ENCODE measurements around the gene ZDHHC18.
"Not testable (repeated sequence)": the region's sequence is repeated elsewhere in the genome, so short reads cannot be mapped to it uniquely, and the experiment has no call there.

Gene ZDHHC18

GRCh38 chr1:26833432-26834405 is 7.2 kb downstream of the ZDHHC18 start:
- DNase-seq (ENCODE audit: low read depth): peak; percentile 73

GRCh38 chr1:26837665-26838064 is 11.2 kb downstream of the ZDHHC18 start:
- DNase-seq (ENCODE audit: low read depth): not testable (repeated sequence)

GRCh38 chr1:26838474-26839338 is 12.2 kb downstream of the ZDHHC18 start:
- DNase-seq (ENCODE audit: low read depth): peak; percentile 31

GRCh38 chr1:26839339-26839722 is 12.8 kb downstream of the ZDHHC18 start:
- no peak for DNase-seq (ENCODE audit: low read depth)

- no peak for DNase-seq (ENCODE audit: low read depth)
Observed at GRCh38 chr1:26839779-26840178, 13.3 kb downstream of the ZDHHC18 start.

- DNase-seq (ENCODE audit: low read depth): no peak
Observed at GRCh38 chr1:26844424-26845196, 18.1 kb downstream of the ZDHHC18 start.

GRCh38 chr1:26847826-26848225 is 21.3 kb downstream of the ZDHHC18 start:
- not testable (repeated sequence) for DNase-seq (ENCODE audit: low read depth)

- no peak for DNase-seq (ENCODE audit: low read depth)
Observed at GRCh38 chr1:26848499-26848898, 22.0 kb downstream of the ZDHHC18 start.

GRCh38 chr1:26848941-26849774 is 22.7 kb downstream of the ZDHHC18 start:
- DNase-seq (ENCODE audit: low read depth): no peak

GRCh38 chr1:26851106-26851684 is 24.7 kb downstream of the ZDHHC18 start:
- DNase-seq (ENCODE audit: low read depth): no peak

GRCh38 chr1:26852701-26853100 is 26.2 kb downstream of the ZDHHC18 start:
- no peak for DNase-seq (ENCODE audit: low read depth)

- peak; percentile 67 for DNase-seq (ENCODE audit: low read depth)
Observed at GRCh38 chr1:26853156-26853555, 26.7 kb downstream of the ZDHHC18 start.

GRCh38 chr1:26853600-26853999 is 27.1 kb downstream of the ZDHHC18 start:
- no peak for DNase-seq (ENCODE audit: low read depth)

GRCh38 chr1:26854906-26855305 is 28.4 kb downstream of the ZDHHC18 start:
- no peak for DNase-seq (ENCODE audit: low read depth)

- no peak for DNase-seq (ENCODE audit: low read depth)
Observed at GRCh38 chr1:26855636-26856035, 29.1 kb downstream of the ZDHHC18 start.

- no peak for DNase-seq (ENCODE audit: low read depth)
Observed at GRCh38 chr1:26856181-26856580, 29.7 kb downstream of the ZDHHC18 start.

- DNase-seq (ENCODE audit: low read depth): no peak
Observed at GRCh38 chr1:26856604-26857469, 30.3 kb downstream of the ZDHHC18 start.

- DNase-seq (ENCODE audit: low read depth): no peak
Observed at GRCh38 chr1:26857473-26858060, 31.1 kb downstream of the ZDHHC18 start.

- DNase-seq (ENCODE audit: low read depth): no peak
Observed at GRCh38 chr1:26858160-26858559, 31.7 kb downstream of the ZDHHC18 start.
